ENCODE results near the gene ZBTB43.

Gene ZBTB43

GRCh38 chr9:126875756-126876510 is 71.1 kb downstream of the ZBTB43 start:
- DNase-seq (ENCODE audit: extremely low read depth, insufficient read length), result no peak
- Histone ChIP-seq H3K4me3 (replicated peaks; ENCODE audit: low read depth, low read length) (no peak overlapping the region), H3K36me3 (ENCODE audit: control insufficient read depth, insufficient read depth, low read length) (peaks cover 12% of the 10 kb centered on the region), H3K27me3 (replicated peaks; ENCODE audit: control insufficient read depth, insufficient read depth, low read length) (no peaks in the 10 kb centered on the region)
- TF ChIP-seq CTCF (IDR thresholded peaks at IDR 0.05; ENCODE audit: insufficient read depth, low read length, poor library complexity, severe bottlenecking), result no peak

DNA sequence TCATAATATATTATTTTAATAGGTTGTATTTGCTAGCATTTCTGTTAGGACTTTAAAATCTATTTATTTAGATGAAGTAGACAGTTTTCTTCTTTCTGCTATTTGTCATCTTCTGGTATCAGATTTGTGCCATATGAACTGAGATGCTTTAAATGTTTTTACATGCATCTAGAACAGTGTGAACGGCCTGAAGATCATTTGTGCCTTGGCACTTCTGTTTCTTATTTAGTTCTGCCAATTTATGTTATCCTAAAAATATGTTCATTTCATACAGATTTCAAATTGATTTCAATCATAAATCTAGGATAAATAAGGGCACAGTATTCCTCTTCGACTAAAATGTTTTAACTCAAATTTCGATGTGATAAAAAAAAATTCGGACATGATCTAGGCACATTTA is 71.7 kb downstream of the ZBTB43 start:
- TF ChIP-seq CTCF (IDR thresholded peaks at IDR 0.05; ENCODE audit: insufficient read depth, low read length, poor library complexity, severe bottlenecking), result no peak

GRCh38 chr9:126877418-126877817 is 72.6 kb downstream of the ZBTB43 start:
- Histone ChIP-seq H3K4me3 (replicated peaks; ENCODE audit: low read depth, low read length) (no peak overlapping the region), H3K36me3 (ENCODE audit: control insufficient read depth, insufficient read depth, low read length) (peaks cover 12% of the 10 kb centered on the region), H3K27me3 (replicated peaks; ENCODE audit: control insufficient read depth, insufficient read depth, low read length) (no peaks in the 10 kb centered on the region)
- no peak for TF ChIP-seq CTCF (IDR thresholded peaks at IDR 0.05; ENCODE audit: insufficient read depth, low read length, poor library complexity, severe bottlenecking)
- DNase-seq (ENCODE audit: extremely low read depth, insufficient read length), result no peak

More for the DNA sequence above, 71.7 kb downstream of the ZBTB43 start:
- DNase-seq (ENCODE audit: extremely low read depth, insufficient read length), result no peak
- no peak overlapping the region for H3K4me3 ChIP-seq (replicated peaks; ENCODE audit: low read depth, low read length)
- H3K36me3 ChIP-seq (ENCODE audit: control insufficient read depth, insufficient read depth, low read length), result peaks cover 12% of the 10 kb centered on the region
- no peaks in the 10 kb centered on the region for H3K27me3 ChIP-seq (replicated peaks; ENCODE audit: control insufficient read depth, insufficient read depth, low read length)

- no peaks in the 10 kb centered on the region for H3K27me3 ChIP-seq (replicated peaks; ENCODE audit: control insufficient read depth, insufficient read depth, low read length)
- no peak for TF ChIP-seq CTCF (IDR thresholded peaks at IDR 0.05; ENCODE audit: insufficient read depth, low read length, poor library complexity, severe bottlenecking)
- no peak overlapping the region for H3K4me3 ChIP-seq (replicated peaks; ENCODE audit: low read depth, low read length)
- H3K36me3 ChIP-seq (ENCODE audit: control insufficient read depth, insufficient read depth, low read length), result peaks cover 14% of the 10 kb centered on the region
- DNase-seq (ENCODE audit: extremely low read depth, insufficient read length), result no peak
These were observed 74.4 kb downstream of the ZBTB43 start for GRCh38 chr9:126879288-126879687.

DNA sequence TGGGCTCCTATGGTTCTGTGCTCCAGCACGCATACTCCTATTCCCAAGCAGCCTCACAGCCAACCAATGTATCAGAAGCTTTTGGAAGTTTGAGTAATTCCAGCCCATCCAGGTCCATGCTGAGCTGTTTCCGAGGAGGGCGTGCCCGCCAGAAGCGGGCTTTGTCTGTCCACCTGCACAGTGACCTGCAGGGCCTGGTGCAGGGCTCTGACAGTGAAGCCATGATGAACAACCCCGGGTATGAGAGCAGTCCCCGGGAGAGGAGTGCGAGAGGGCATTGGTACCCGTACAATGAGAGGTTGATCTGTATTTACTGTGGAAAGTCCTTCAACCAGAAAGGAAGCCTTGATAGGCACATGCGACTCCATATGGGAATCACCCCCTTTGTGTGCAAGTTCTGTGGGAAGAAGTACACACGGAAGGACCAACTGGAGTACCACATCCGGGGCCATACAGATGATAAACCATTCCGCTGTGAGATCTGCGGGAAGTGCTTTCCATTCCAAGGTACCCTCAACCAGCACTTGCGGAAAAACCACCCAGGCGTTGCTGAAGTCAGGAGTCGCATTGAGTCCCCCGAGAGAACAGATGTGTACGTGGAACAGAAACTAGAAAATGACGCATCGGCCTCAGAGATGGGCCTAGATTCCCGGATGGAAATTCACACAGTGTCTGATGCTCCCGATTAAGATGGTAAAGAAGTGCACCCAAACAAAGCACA is 75.5 kb downstream of the ZBTB43 start:
- Histone ChIP-seq H3K27me3 (replicated peaks; ENCODE audit: control insufficient read depth, insufficient read depth, low read length) (no peaks in the 10 kb centered on the region), H3K36me3 (ENCODE audit: control insufficient read depth, insufficient read depth, low read length) (peaks cover 14% of the 10 kb centered on the region), H3K4me3 (replicated peaks; ENCODE audit: low read depth, low read length) (no peak overlapping the region)
- no peak for TF ChIP-seq CTCF (IDR thresholded peaks at IDR 0.05; ENCODE audit: insufficient read depth, low read length, poor library complexity, severe bottlenecking)
- no peak for DNase-seq (ENCODE audit: extremely low read depth, insufficient read length)

Data from GM06990 (cell line).